Mesenchymal stem cell (in vitro differentiated cells and primary cell): ENCODE measurements around the gene RXRB.
A peak's percentile ranks its signal among the peaks of the same experiment; 100 is the strongest.

Experiments
- DNase-seq: peaks from one replicate; pipeline ENCODE4 v3.0.0-alpha.2; 2013
- H2AFZ ChIP-seq: one replicate; pipeline ENCODE4 v1.6.1; 2013; ENCODE audit warnings: low read depth, mild to moderate bottlenecking, control low read depth, inconsistent platforms, low read length, moderate library complexity
- H2AK5ac ChIP-seq: 2 replicates; pipeline ENCODE4 v1.6.1; 2013; ENCODE audit warnings: low read length, moderate library complexity, mild to moderate bottlenecking, inconsistent platforms; ENCODE audit not compliant: severe bottlenecking
- H2BK120ac ChIP-seq: one replicate; pipeline ENCODE4 v1.6.1; 2013; ENCODE audit warnings: low read depth, mild to moderate bottlenecking, inconsistent platforms, low read length, moderate library complexity
- H2BK12ac ChIP-seq, 2 experiments: one replicate each; pipeline ENCODE4 v1.6.1; 2013; ENCODE audit warnings: inconsistent platforms in 2 of 2, low read length in 2 of 2, mild to moderate bottlenecking in 2 of 2, moderate library complexity in 2 of 2, control low read depth in 1 of 2
- H2BK15ac ChIP-seq: one replicate; pipeline ENCODE4 v1.6.1; 2013; ENCODE audit warnings: mild to moderate bottlenecking, low read depth, inconsistent platforms; ENCODE audit not compliant: poor library complexity, severe bottlenecking
- H2BK5ac ChIP-seq: 2 replicates; pipeline ENCODE4 v1.6.1; 2013; ENCODE audit warnings: low read depth, mild to moderate bottlenecking, low read length, control low read depth, inconsistent platforms; ENCODE audit not compliant: poor library complexity, severe bottlenecking
- H3K14ac ChIP-seq, 2 experiments: one replicate each; pipeline ENCODE4 v1.6.1; 2013; ENCODE audit warnings: inconsistent platforms in 2 of 2, low read length in 2 of 2, control low read depth in 1 of 2, mild to moderate bottlenecking in 1 of 2, moderate library complexity in 1 of 2
- H3K18ac ChIP-seq, 2 experiments: one replicate each; pipeline ENCODE4 v1.6.1; 2013; ENCODE audit warnings: inconsistent platforms in 2 of 2, low read length in 2 of 2, control low read depth in 1 of 2, low read depth in 1 of 2, mild to moderate bottlenecking in 1 of 2
- H3K23ac ChIP-seq, 2 experiments: one replicate each; pipeline ENCODE4 v1.6.1; 2013; ENCODE audit warnings: inconsistent platforms in 2 of 2, low read length in 2 of 2, mild to moderate bottlenecking in 2 of 2, moderate library complexity in 2 of 2, control low read depth in 1 of 2
- H3K27ac ChIP-seq: 2 replicates; pipeline ENCODE4 v1.5.1; 2013; ENCODE audit warnings: mild to moderate bottlenecking, moderate library complexity, low read length, control low read depth, inconsistent platforms; ENCODE audit not compliant: poor library complexity, severe bottlenecking
- H3K27me3 ChIP-seq, 2 experiments: 2 replicates each; pipeline versions ENCODE4 v1.6.1 to v1.7.0; 2013; ENCODE audit warnings: low read length in 2 of 2, mild to moderate bottlenecking in 2 of 2, moderate library complexity in 2 of 2, control low read depth in 1 of 2, inconsistent platforms in 1 of 2; ENCODE audit not compliant: control insufficient read depth in 1 of 2, insufficient read depth in 1 of 2
- H3K36me3 ChIP-seq, 2 experiments: 2 replicates each; pipeline versions ENCODE4 v1.6.1 to v1.7.0; 2013; ENCODE audit warnings: low read length in 2 of 2, control low read depth in 1 of 2, inconsistent platforms in 1 of 2, low read depth in 1 of 2, mild to moderate bottlenecking in 1 of 2; ENCODE audit not compliant: insufficient read depth in 2 of 2, control insufficient read depth in 1 of 2
- H3K4ac ChIP-seq, 2 experiments: one replicate each; pipeline ENCODE4 v1.6.1; 2013; ENCODE audit warnings: inconsistent platforms in 2 of 2, low read length in 2 of 2, mild to moderate bottlenecking in 2 of 2, moderate library complexity in 2 of 2, control low read depth in 1 of 2, low read depth in 1 of 2
- H3K4me1 ChIP-seq: 2 replicates; pipeline ENCODE4 v1.6.1; 2013; ENCODE audit warnings: low read depth, low read length, control low read depth; ENCODE audit not compliant: control insufficient read depth, insufficient read depth
- H3K4me2 ChIP-seq: 2 replicates; pipeline ENCODE4 v1.6.1; 2013; ENCODE audit warnings: low read length, mild to moderate bottlenecking, inconsistent platforms; ENCODE audit not compliant: poor library complexity, severe bottlenecking
- H3K4me3 ChIP-seq, 2 experiments: 2 replicates each; pipeline versions ENCODE4 v1.5.1 to v1.7.0; 2013; ENCODE audit warnings: low read length in 2 of 2, mild to moderate bottlenecking in 2 of 2, control low read depth in 1 of 2, low read depth in 1 of 2; ENCODE audit not compliant: insufficient read depth in 1 of 2
- H3K79me1 ChIP-seq: replicated peaks from 2 replicates; pipeline ENCODE4 v1.6.1; 2013; ENCODE audit warnings: mild to moderate bottlenecking, control low read depth, low read length, inconsistent platforms; ENCODE audit not compliant: poor library complexity, severe bottlenecking
- H3K9ac ChIP-seq: 2 replicates; pipeline ENCODE4 v1.7.0; 2013; ENCODE audit warnings: mild to moderate bottlenecking, low read length, moderate library complexity
- H3K9me3 ChIP-seq: 2 replicates; pipeline ENCODE4 v1.7.0; 2013; ENCODE audit warnings: mild to moderate bottlenecking, low read length; ENCODE audit not compliant: control insufficient read depth
- H4K8ac ChIP-seq: one replicate; pipeline ENCODE4 v1.6.1; 2013; ENCODE audit warnings: inconsistent platforms, mild to moderate bottlenecking, low read length, moderate library complexity
- H4K91ac ChIP-seq: one replicate; pipeline ENCODE4 v1.6.1; 2013; ENCODE audit warnings: mild to moderate bottlenecking, low read length, inconsistent platforms
- WGBS: methylation state at CpG from one replicate; pipeline ENCODE4 v1.1.7; 2013; ENCODE audit warnings: mixed read lengths; 5-methylcytosine and 5-hydroxymethylcytosine counted together

RXRB gene

GRCh38 chr6:33166363-33166762 lies 34.1 kb downstream of the RXRB start:
- Histone ChIP-seq H2BK12ac (no peak overlapping the region), H4K8ac (no peak overlapping the region)

GRCh38 chr6:33165581-33166258 lies 34.7 kb downstream of the RXRB start:
- Histone ChIP-seq H3K18ac (no peak overlapping the region), H3K23ac (no peak overlapping the region), H3K4me2 (no peak overlapping the region), H4K8ac (no peak overlapping the region), H2AFZ (no peak overlapping the region), H3K4me3 (no peak overlapping the region), H3K79me1 (no peaks in the 10 kb centered on the region), H2BK12ac (no peak overlapping the region), H2AK5ac (no peak overlapping the region), H4K91ac (no peak overlapping the region), H3K27ac (no peak overlapping the region), H2BK5ac (no peak overlapping the region), H3K4me1 (peaks cover 10% of the 10 kb centered on the region), H3K9ac (no peak overlapping the region), H2BK120ac (no peak overlapping the region), H3K4ac (no peak overlapping the region), H3K27me3 (peaks cover 13 to 24% of the 10 kb centered on the region in 2 experiments), H3K9me3 (no peaks in the 10 kb centered on the region), H3K36me3 (no peaks in the 10 kb centered on the region), H2BK15ac (no peak overlapping the region), H3K14ac (no peak overlapping the region)
- 86% methylated on average over 17 of the region's 17 CpGs for WGBS
- DNase-seq: no peak

More at GRCh38 chr6:33166363-33166762, 34.1 kb downstream of the RXRB start:
- Histone ChIP-seq H2AFZ (no peak overlapping the region), H3K4ac (no peak overlapping the region), H3K27ac (no peak overlapping the region), H3K36me3 (no peaks in the 10 kb centered on the region), H2BK120ac (no peak overlapping the region), H3K9ac (no peak overlapping the region), H3K27me3 (peaks cover 13 to 24% of the 10 kb centered on the region in 2 experiments), H3K18ac (no peak overlapping the region), H3K9me3 (no peaks in the 10 kb centered on the region), H2BK15ac (no peak overlapping the region), H3K14ac (no peak overlapping the region), H2BK5ac (no peak overlapping the region), H3K4me1 (peaks cover 6% of the 10 kb centered on the region), H3K4me2 (no peak overlapping the region), H4K91ac (peak overlapping the region; percentile 9), H3K23ac (no peak overlapping the region), H2AK5ac (no peak overlapping the region), H3K79me1 (no peaks in the 10 kb centered on the region), H3K4me3 (no peak overlapping the region)
- WGBS: 76% methylated on average over 5 of the region's 6 CpGs
- DNase-seq: no peak

- Histone ChIP-seq H2BK12ac (no peak overlapping the region), H2BK120ac (no peak overlapping the region), H3K18ac (no peak overlapping the region), H3K4me3 (no peak overlapping the region), H3K27me3 (peaks cover 13 to 24% of the 10 kb centered on the region in 2 experiments), H3K9ac (no peak overlapping the region), H4K8ac (no peak overlapping the region), H2AFZ (no peak overlapping the region), H3K27ac (no peak overlapping the region), H3K4me2 (no peak overlapping the region), H3K4me1 (peaks cover 10% of the 10 kb centered on the region), H3K79me1 (no peaks in the 10 kb centered on the region), H3K4ac (no peak overlapping the region), H3K23ac (no peak overlapping the region), H3K36me3 (no peaks in the 10 kb centered on the region), H4K91ac (no peak overlapping the region), H3K9me3 (no peaks in the 10 kb centered on the region), H2BK5ac (no peak overlapping the region), H2BK15ac (peak overlapping the region; percentile 26), H3K14ac (no peak overlapping the region), H2AK5ac (no peak overlapping the region)
- WGBS: 65% methylated on average over 14 of the region's 14 CpGs
- no peak for DNase-seq
Observed at GRCh38 chr6:33164665-33165373, 35.6 kb downstream of the RXRB start.

GRCh38 chr6:33164176-33164575 lies 36.3 kb downstream of the RXRB start:
- no peak overlapping the region for H3K14ac ChIP-seq
- H2BK15ac ChIP-seq: no peak overlapping the region
- no peaks in the 10 kb centered on the region for H3K36me3 ChIP-seq
- no peak overlapping the region for H2BK5ac ChIP-seq
- H3K23ac ChIP-seq: no peak overlapping the region
- DNase-seq: no peak
- no peak overlapping the region for H2AK5ac ChIP-seq
- H2BK120ac ChIP-seq: no peak overlapping the region
- no peak overlapping the region for H2BK12ac ChIP-seq
- H4K8ac ChIP-seq: no peak overlapping the region
- peaks cover 13 to 24% of the 10 kb centered on the region in 2 experiments for H3K27me3 ChIP-seq
- H3K9ac ChIP-seq: no peak overlapping the region
- no peaks in the 10 kb centered on the region for H3K79me1 ChIP-seq
- no peak overlapping the region for H4K91ac ChIP-seq
- H3K27ac ChIP-seq: no peak overlapping the region
- no peak overlapping the region for H3K4ac ChIP-seq
- H2AFZ ChIP-seq: no peak overlapping the region
- H3K9me3 ChIP-seq: no peaks in the 10 kb centered on the region
- peaks cover 10% of the 10 kb centered on the region for H3K4me1 ChIP-seq
- 66% methylated on average over 10 of the region's 10 CpGs for WGBS
- H3K4me3 ChIP-seq: no peak overlapping the region
- no peak overlapping the region for H3K18ac ChIP-seq
- no peak overlapping the region for H3K4me2 ChIP-seq
